ENCODE measurements around the gene OR2H2.

The OR2H2 gene

DNA sequence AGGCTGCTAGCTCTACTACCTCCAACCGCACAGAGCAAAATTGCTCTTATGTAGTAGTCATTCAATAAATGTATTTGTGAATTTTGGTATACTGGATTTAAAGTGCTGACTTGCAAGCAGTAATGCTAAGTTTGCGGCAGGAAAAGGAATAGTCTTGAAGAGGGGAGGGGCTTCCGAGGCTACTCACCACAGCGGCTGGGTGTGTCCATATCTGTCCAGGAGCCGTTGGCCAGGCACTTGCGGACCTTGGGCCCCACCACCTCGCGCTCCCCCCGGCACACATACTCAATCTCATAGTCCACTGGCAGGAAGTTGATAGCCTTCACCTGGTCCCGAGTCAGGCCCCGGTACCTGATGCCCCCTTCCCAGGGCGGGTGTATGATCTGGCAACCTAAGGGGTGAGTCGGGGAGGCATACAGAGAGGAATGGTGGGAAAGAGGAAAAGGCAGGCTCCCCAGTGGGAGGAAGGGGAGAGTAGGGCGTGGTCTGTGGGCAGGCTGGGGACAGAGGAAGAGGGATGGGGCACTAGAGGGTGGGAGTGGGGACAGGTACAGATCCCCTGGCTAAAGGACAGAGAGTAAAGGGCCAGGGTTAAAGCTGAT is 46.4 kb downstream of the OR2H2 start:
- DNase-seq = no peak

DNA sequence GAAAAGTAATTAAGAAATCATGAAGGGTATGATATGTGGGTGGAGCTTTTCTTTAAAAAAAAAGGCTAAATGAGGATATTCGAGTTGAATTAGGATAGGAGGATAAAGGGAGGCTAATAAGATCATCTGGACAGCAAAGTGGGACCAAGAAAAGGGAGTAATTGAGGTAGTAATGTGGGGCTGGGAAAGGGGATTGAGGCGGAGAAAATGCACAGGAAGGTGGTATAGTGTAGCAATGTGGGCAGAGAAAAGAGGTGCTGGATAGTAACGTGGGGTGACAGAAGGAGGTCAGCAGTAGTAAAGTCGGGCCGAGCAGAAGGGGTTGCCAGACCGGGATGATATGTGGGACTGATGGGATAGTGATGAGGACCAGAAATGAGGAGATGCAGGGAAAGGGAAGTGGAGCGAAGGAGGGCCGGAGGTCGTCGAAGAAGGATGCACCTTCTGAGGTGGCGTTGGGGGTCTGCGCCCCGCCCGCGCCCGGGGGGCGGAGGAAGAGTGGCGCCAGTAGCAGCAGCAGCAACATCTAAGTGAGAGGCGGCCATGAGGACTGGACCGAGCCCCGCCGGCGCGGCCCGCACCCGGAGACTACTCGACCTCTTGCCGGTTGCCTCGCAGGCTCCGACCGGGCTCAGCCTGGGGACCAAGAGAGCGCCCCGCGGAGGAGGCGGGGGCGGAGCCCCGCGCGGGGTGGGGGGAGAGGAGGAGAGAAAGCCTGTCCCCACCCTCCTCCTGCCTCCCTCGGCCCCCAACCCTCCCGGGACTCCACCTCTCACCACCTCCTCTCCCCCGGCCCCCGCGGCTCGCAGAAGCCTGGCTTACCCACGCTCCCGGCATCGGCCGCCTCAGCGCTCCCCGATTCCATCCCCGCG is 47.2 kb downstream of the OR2H2 start:
- DNase-seq = peak; percentile 72

DNA sequence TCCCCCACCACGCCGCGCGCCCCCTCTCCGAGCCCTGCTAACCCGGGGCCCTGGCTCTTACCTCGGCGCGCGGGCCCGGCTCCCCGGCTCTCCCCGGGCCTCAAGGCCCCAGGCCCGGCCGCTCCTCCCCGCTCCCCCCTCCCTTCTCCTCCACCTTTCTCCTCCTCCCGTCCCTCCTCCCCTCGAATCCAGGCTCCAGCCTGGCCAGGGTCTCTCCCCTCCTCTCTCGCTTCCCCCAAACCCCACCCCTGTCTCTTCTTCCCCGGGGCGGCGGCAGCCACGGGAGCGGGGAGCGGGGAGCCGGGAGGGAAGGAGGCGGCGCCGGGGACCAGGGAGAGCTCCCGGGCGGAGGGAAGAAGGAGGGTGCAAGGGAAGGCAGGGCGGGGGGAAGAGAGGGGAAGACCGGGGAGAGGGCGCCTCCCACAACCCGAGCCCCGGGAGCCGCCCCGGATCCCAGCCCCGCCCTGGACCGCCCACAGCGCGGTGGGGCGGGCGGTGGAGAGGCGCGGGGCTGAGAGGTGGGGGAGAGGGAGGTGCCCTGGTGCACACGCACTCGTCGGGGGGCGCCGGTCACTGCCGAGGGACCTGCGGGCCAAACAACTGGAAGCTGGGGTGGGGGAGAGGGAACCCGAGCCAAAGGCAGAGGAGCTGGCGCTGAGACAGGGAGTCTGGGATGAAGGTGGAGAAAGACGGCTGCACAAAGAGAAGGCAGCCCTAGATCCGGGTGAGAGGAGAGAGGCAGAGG is 48.0 kb downstream of the OR2H2 start, which contains the start of gene GABBR1:
Gene GABBR1, minus strand, starts transcription at position 395 of the 745 bp plus-strand sequence. CDS start 798 bp downstream, outside the sequence.
- peak; percentile 75 for DNase-seq

DNA sequence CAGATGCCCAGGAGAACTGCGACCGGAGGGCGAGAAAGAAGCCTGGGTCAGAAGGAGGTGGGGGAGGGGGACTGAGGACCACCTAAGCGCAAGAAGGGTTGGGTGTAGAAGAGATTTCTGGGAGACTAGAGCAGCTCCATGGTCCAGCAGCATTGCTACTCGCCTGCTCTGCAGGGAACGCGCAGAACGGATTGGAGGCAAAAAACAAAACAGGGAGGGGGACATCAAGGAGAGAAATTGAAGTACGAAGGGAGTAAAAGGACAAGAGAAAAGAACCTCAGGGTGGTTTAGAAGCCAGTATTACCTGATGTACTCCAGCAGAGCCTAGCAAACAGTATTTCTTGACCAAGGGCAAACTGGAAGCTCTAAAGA is 48.6 kb downstream of the OR2H2 start:
- DNase-seq = no peak

DNA sequence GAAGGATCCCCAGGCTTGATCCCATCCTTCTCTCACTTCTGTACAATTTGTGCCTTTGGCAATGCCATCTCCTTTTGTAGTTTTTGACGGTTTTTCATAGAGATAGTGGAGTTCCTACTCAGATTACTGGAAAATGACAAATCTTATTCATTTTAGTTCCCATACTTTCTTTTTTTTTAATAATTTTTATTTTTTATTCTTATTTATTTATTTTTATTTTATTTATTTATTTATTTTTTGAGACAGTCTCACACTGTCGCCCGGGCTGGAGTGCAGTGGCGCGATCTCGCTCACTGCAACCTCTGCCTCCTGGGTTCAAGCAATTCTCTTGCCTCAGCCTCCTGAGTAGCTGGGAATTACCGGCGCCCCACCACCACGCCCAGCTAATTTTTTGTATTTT is 52.3 kb downstream of the OR2H2 start:
- DNase-seq = no peak

Measured in CD4-positive, alpha-beta T cell treated with Interleukin-10 for 1 hour (primary cell).